Loucy (cell line): ENCODE measurements around the gene CREBBP.

Experiments
- CTCF ChIP-seq: fragments of 200-600 bp; sonication (generic); conservative IDR thresholded peaks from 2 replicates; pipeline ENCODE4 v1.5.1; 2014; ENCODE audit warnings: mild to moderate bottlenecking, antibody characterized with exemption, low read length
- EZH2phosphoT487 ChIP-seq: fragments of 200-600 bp; IDR thresholded peaks from 2 replicates; pipeline ENCODE4 v1.6.1; 2018; ENCODE audit warnings: antibody characterized with exemption, mild to moderate bottlenecking, moderate library complexity, borderline replicate concordance

GRCh38 chr16:3884398-3884797 is 3.9 kb upstream of the CREBBP start:
- TF ChIP-seq CTCF (no peak), EZH2phosphoT487 (no peak)
